Esophagus (tissue), 2 donors: ENCODE data around the gene FNBP1. TPM values are rescaled to one million over a fixed set of nuclear protein-coding genes. Genes with fewer than 3 reads are reported as not detected.
A peak's percentile ranks its signal among the peaks of the same experiment; 100 is the strongest.
"Not testable (repeated sequence)": the region's sequence is repeated elsewhere in the genome, so short reads cannot be mapped to it uniquely, and the experiment has no call there.

Experiments
- H3K27ac ChIP-seq, 2 donors: one replicate each; pipeline ENCODE4 v1.5.1; 2013; ENCODE audit warnings: low read depth in 2 of 2, mild to moderate bottlenecking in 2 of 2, inconsistent platforms in 1 of 2, low read length in 1 of 2, moderate library complexity in 1 of 2
- H3K27me3 ChIP-seq, 2 donors: one replicate each; pipeline ENCODE4 v1.6.1; 2013; ENCODE audit warnings: low read length in 2 of 2, control low read depth in 1 of 2, mild to moderate bottlenecking in 1 of 2; ENCODE audit not compliant: insufficient read depth in 2 of 2, control insufficient read depth in 1 of 2
- H3K36me3 ChIP-seq, 2 donors: one replicate each; pipeline ENCODE4 v1.6.1; 2013; ENCODE audit warnings: low read length in 1 of 2; ENCODE audit not compliant: control insufficient read depth in 2 of 2, insufficient read depth in 2 of 2
- H3K4me1 ChIP-seq, 2 donors: one replicate each; pipeline ENCODE4 v1.6.1; 2013; ENCODE audit warnings: low read length in 1 of 2; ENCODE audit not compliant: control insufficient read depth in 2 of 2, insufficient read depth in 2 of 2
- H3K4me3 ChIP-seq, 2 donors: one replicate each; pipeline ENCODE4 v1.5.1; 2013; ENCODE audit warnings: low read length in 2 of 2, mild to moderate bottlenecking in 2 of 2, low read depth in 1 of 2, moderate library complexity in 1 of 2
- H3K9me3 ChIP-seq, 2 donors: one replicate each; pipeline ENCODE4 v1.6.1; 2013; ENCODE audit warnings: mild to moderate bottlenecking in 2 of 2, low read depth in 1 of 2, low read length in 1 of 2, moderate library complexity in 1 of 2; ENCODE audit not compliant: control insufficient read depth in 2 of 2, insufficient read depth in 1 of 2
- WGBS, 2 donors: extraction: QIAGEN DNeasy Blood & Tissue Kit; methylation state at CpG; one replicate each; pipeline ENCODE4 v1.1.7; 2013; 5-methylcytosine and 5-hydroxymethylcytosine counted together
- polyA plus RNA-seq, 2 donors: library from polyadenylated mRNA; stranded (reverse); fragments of 200-250 nt; gene quantifications; one replicate each; pipeline ENCODE4 v1.2.3, GENCODE V29; 2013
- donor health status: healthy with polysubstance abuse.
- donor health status: Bipolar disorder and iron deficiency.

FNBP1 gene
- polyA plus RNA-seq, 2 donors, result 16.1 to 19.1 TPM

GRCh38 chr9:130023994-130024596, 18.9 kb downstream of the FNBP1 start:
- Histone ChIP-seq H3K4me1 (peaks cover 4 to 7% of the 10 kb centered on the region in 2 donors), H3K27me3 (no peaks in the 10 kb centered on the region), H3K4me3 (no peak overlapping the region), H3K27ac (peak overlapping the region; percentile 30 to 60), H3K36me3 (no peaks in the 10 kb centered on the region), H3K9me3 (no peaks in the 10 kb centered on the region)
- WGBS, 2 donors, result 81 to 91% methylated on average over 3 of the region's 3 CpGs

- WGBS, 2 donors, result 39 to 57% methylated on average over 7 of the region's 7 CpGs
- H3K4me3 ChIP-seq, result no peak overlapping the region
- peak overlapping the region; percentile 30 to 61 for H3K27ac ChIP-seq
- H3K27me3 ChIP-seq, result no peaks in the 10 kb centered on the region
- H3K4me1 ChIP-seq, result peaks cover 4 to 7% of the 10 kb centered on the region in 2 donors
- H3K9me3 ChIP-seq, result no peaks in the 10 kb centered on the region
- H3K36me3 ChIP-seq, result no peaks in the 10 kb centered on the region
Observed at GRCh38 chr9:130023144-130023787, 19.7 kb downstream of the FNBP1 start.

GRCh38 chr9:130022566-130023143, 20.3 kb downstream of the FNBP1 start:
- WGBS, 2 donors, result 79 to 80% methylated on average over 8 of the region's 8 CpGs
- Histone ChIP-seq H3K27ac (no peak overlapping the region), H3K27me3 (no peaks in the 10 kb centered on the region), H3K9me3 (no peaks in the 10 kb centered on the region), H3K4me1 (peaks cover 4 to 7% of the 10 kb centered on the region in 2 donors), H3K4me3 (no peak overlapping the region), H3K36me3 (no peaks in the 10 kb centered on the region)

- H3K36me3 ChIP-seq, H3K4me1 ChIP-seq: not testable (repeated sequence)
- WGBS, 2 donors, result 94 to 95% methylated on average over 3 of the region's 3 CpGs
Observed at GRCh38 chr9:130021842-130022241, 21.1 kb downstream of the FNBP1 start.

GRCh38 chr9:130021123-130021522, 21.9 kb downstream of the FNBP1 start:
- 59 to 72% methylated on average over 2 of the region's 2 CpGs for WGBS, 2 donors
- Histone ChIP-seq H3K27me3 (no peaks in the 10 kb centered on the region), H3K36me3 (no peaks in the 10 kb centered on the region), H3K4me1 (peaks cover 4 to 7% of the 10 kb centered on the region in 2 donors), H3K27ac (no peak overlapping the region), H3K4me3 (no peak overlapping the region), H3K9me3 (no peaks in the 10 kb centered on the region)

More at GRCh38 chr9:130021842-130022241, 21.1 kb downstream of the FNBP1 start:
- not testable (repeated sequence) for H3K4me3 ChIP-seq, H3K27ac ChIP-seq, H3K9me3 ChIP-seq, H3K27me3 ChIP-seq

- Histone ChIP-seq H3K36me3 (no peaks in the 10 kb centered on the region), H3K27ac (no peak overlapping the region), H3K9me3 (no peaks in the 10 kb centered on the region), H3K27me3 (no peaks in the 10 kb centered on the region), H3K4me1 (peaks cover 4 to 7% of the 10 kb centered on the region in 2 donors), H3K4me3 (no peak overlapping the region)
- 54 to 55% methylated on average over 7 of the region's 7 CpGs for WGBS, 2 donors
Observed at GRCh38 chr9:130020618-130021017, 22.4 kb downstream of the FNBP1 start.

- H3K4me3 ChIP-seq, result no peak overlapping the region
- 82 to 85% methylated on average over 4 of the region's 4 CpGs for WGBS, 2 donors
- H3K9me3 ChIP-seq, result no peaks in the 10 kb centered on the region
- no peaks in the 10 kb centered on the region for H3K36me3 ChIP-seq
- H3K27ac ChIP-seq, result no peak overlapping the region
- peaks cover 2 to 4% of the 10 kb centered on the region in 2 donors for H3K4me1 ChIP-seq
- H3K27me3 ChIP-seq, result no peaks in the 10 kb centered on the region
Observed at GRCh38 chr9:130018265-130018664, 24.7 kb downstream of the FNBP1 start.

- WGBS, 2 donors, result 91 to 93% methylated on average over 8 of the region's 8 CpGs
- H3K4me1 ChIP-seq, H3K4me3 ChIP-seq, H3K36me3 ChIP-seq, H3K9me3 ChIP-seq, H3K27me3 ChIP-seq, H3K27ac ChIP-seq: not testable (repeated sequence)
Observed at GRCh38 chr9:130017510-130017909, 25.5 kb downstream of the FNBP1 start.

- 58 to 68% methylated on average over 2 of the region's 2 CpGs for WGBS, 2 donors
- H3K4me3 ChIP-seq, result no peak overlapping the region
- H3K27me3 ChIP-seq, result no peaks in the 10 kb centered on the region
- no peaks in the 10 kb centered on the region for H3K9me3 ChIP-seq
- H3K36me3 ChIP-seq, result no peaks in the 10 kb centered on the region
- no peak overlapping the region for H3K27ac ChIP-seq
- H3K4me1 ChIP-seq, result no peaks in the 10 kb centered on the region
Observed at GRCh38 chr9:130017076-130017475, 25.9 kb downstream of the FNBP1 start.
